H9 (cell line): ENCODE measurements around the gene ACVR2B. TPM values are rescaled to one million over a fixed set of nuclear protein-coding genes. Genes with fewer than 3 reads are reported as not detected.

Source experiments
- DNase-seq: peaks from one replicate; pipeline ENCODE4 v3.0.0-alpha.2; 2017
- H2AFZ ChIP-seq: one replicate; pipeline ENCODE4 v1.6.1; 2013; ENCODE audit warnings: mild to moderate bottlenecking, low read length, control low read depth, moderate library complexity
- H2AK5ac ChIP-seq: 2 replicates; pipeline ENCODE4 v1.6.1; 2013; ENCODE audit warnings: low read length, control low read depth, mixed read lengths; ENCODE audit not compliant: insufficient read length
- H2BK120ac ChIP-seq: one replicate; pipeline ENCODE4 v1.6.1; 2013; ENCODE audit warnings: low read depth, mild to moderate bottlenecking, low read length, control low read depth, inconsistent platforms; ENCODE audit not compliant: poor library complexity, severe bottlenecking
- H2BK12ac ChIP-seq: 2 replicates; pipeline ENCODE4 v1.6.1; 2013; ENCODE audit warnings: low read length, control low read depth, mixed read lengths, low read depth; ENCODE audit not compliant: insufficient read length
- H2BK15ac ChIP-seq: 2 replicates; pipeline ENCODE4 v1.6.1; 2013; ENCODE audit warnings: low read depth, low read length, control low read depth
- H2BK20ac ChIP-seq: one replicate; pipeline ENCODE4 v1.6.1; 2013; ENCODE audit warnings: low read depth, mild to moderate bottlenecking, low read length, control low read depth, inconsistent platforms; ENCODE audit not compliant: poor library complexity, severe bottlenecking
- H2BK5ac ChIP-seq: 2 replicates; pipeline ENCODE4 v1.6.1; 2013; ENCODE audit warnings: low read length, control low read depth, mixed read lengths; ENCODE audit not compliant: insufficient read length
- H3K14ac ChIP-seq: 2 replicates; pipeline ENCODE4 v1.6.1; 2013; ENCODE audit warnings: low read length, control low read depth; ENCODE audit not compliant: insufficient read depth
- H3K18ac ChIP-seq: 2 replicates; pipeline ENCODE4 v1.6.1; 2013; ENCODE audit warnings: low read depth, mild to moderate bottlenecking, mixed read lengths, low read length, control low read depth; ENCODE audit not compliant: insufficient read length
- H3K23ac ChIP-seq: 2 replicates; pipeline ENCODE4 v1.6.1; 2013; ENCODE audit warnings: low read length, control low read depth, mixed read lengths, low read depth; ENCODE audit not compliant: insufficient read length
- H3K23me2 ChIP-seq: 2 replicates; pipeline ENCODE4 v1.6.1; 2013; ENCODE audit warnings: low read depth, mild to moderate bottlenecking, mixed read lengths, low read length, control low read depth; ENCODE audit not compliant: insufficient read length, poor library complexity, severe bottlenecking
- H3K27ac ChIP-seq: 2 replicates; pipeline ENCODE4 v1.5.1; 2013; ENCODE audit warnings: low read length, control low read depth, mixed read lengths, low read depth; ENCODE audit not compliant: insufficient read length
- H3K27me3 ChIP-seq: 2 replicates; pipeline ENCODE4 v1.6.1; 2013; ENCODE audit warnings: low read length, control low read depth, inconsistent platforms; ENCODE audit not compliant: insufficient read depth
- H3K4ac ChIP-seq: 2 replicates; pipeline ENCODE4 v1.6.1; 2013; ENCODE audit warnings: low read depth, mild to moderate bottlenecking, control low read depth, inconsistent platforms, low read length, moderate library complexity
- H3K4me1 ChIP-seq: 2 replicates; pipeline ENCODE4 v1.6.1; 2013; ENCODE audit warnings: low read length, control low read depth, inconsistent platforms; ENCODE audit not compliant: insufficient read depth
- H3K4me2 ChIP-seq: 2 replicates; pipeline ENCODE4 v1.6.1; 2013; ENCODE audit warnings: low read length, control low read depth, mixed read lengths; ENCODE audit not compliant: insufficient read length, insufficient read depth
- H3K56ac ChIP-seq: 2 replicates; pipeline ENCODE4 v1.6.1; 2013; ENCODE audit warnings: low read depth, mild to moderate bottlenecking, mixed read lengths, low read length, control low read depth; ENCODE audit not compliant: insufficient read length
- H3K79me1 ChIP-seq: 2 replicates; pipeline ENCODE4 v1.6.1; 2013; ENCODE audit warnings: low read depth, mild to moderate bottlenecking, moderate library complexity, low read length, control low read depth, inconsistent platforms; ENCODE audit not compliant: insufficient read depth, poor library complexity, severe bottlenecking
- H3K79me2 ChIP-seq: 2 replicates; pipeline ENCODE4 v1.6.1; 2013; ENCODE audit warnings: low read length, control low read depth, inconsistent platforms; ENCODE audit not compliant: insufficient read depth
- H3K9ac ChIP-seq: 2 replicates; pipeline ENCODE4 v1.6.1; 2013; ENCODE audit warnings: low read length, control low read depth, mixed read lengths; ENCODE audit not compliant: insufficient read length; ENCODE audit errors: extremely low read depth
- H3K9me3 ChIP-seq: one replicate; pipeline ENCODE4 v1.6.1; 2013; ENCODE audit warnings: low read depth, low read length, inconsistent platforms; ENCODE audit not compliant: control insufficient read depth
- H3T11ph ChIP-seq: one replicate; pipeline ENCODE4 v1.6.1; 2013; ENCODE audit warnings: mild to moderate bottlenecking, low read length, control low read depth, inconsistent platforms
- H4K20me1 ChIP-seq: one replicate; pipeline ENCODE4 v1.6.1; 2013; ENCODE audit not compliant: control insufficient read depth, insufficient read length, insufficient read depth
- H4K5ac ChIP-seq: 2 replicates; pipeline ENCODE4 v1.6.1; 2013; ENCODE audit warnings: low read depth, mild to moderate bottlenecking, mixed read lengths, low read length, control low read depth; ENCODE audit not compliant: insufficient read length
- H4K8ac ChIP-seq: replicated peaks from 2 replicates; pipeline ENCODE4 v1.6.1; 2013; ENCODE audit warnings: low read length, control low read depth, mixed read lengths, low read depth; ENCODE audit not compliant: insufficient read length
- H4K91ac ChIP-seq: 2 replicates; pipeline ENCODE4 v1.6.1; 2013; ENCODE audit warnings: low read depth, mild to moderate bottlenecking, moderate library complexity, mixed read lengths, low read length, control low read depth; ENCODE audit not compliant: insufficient read length
- H3K27ac Mint-ChIP-seq, 3 experiments: 2 replicates in 2 of 3; 3 replicates in 1 of 3; pipeline ENCODE4 v1.8.0; 2020 to 2021; ENCODE audit warnings: mixed read lengths in 3 of 3, mild to moderate bottlenecking in 1 of 3, moderate library complexity in 1 of 3
- H3K27me3 Mint-ChIP-seq: 2 replicates; pipeline ENCODE4 v1.8.0; 2021; ENCODE audit warnings: low read depth, mild to moderate bottlenecking, moderate library complexity, mixed read lengths
- H3K36me3 Mint-ChIP-seq, 3 experiments: 2 replicates in 2 of 3; 3 replicates in 1 of 3; pipeline ENCODE4 v1.8.0; 2020 to 2021; ENCODE audit warnings: low read depth in 3 of 3, mixed read lengths in 3 of 3; ENCODE audit not compliant: insufficient read depth in 1 of 3
- H3K4me1 Mint-ChIP-seq, 2 experiments: 2 replicates each; pipeline ENCODE4 v1.8.0; 2020; ENCODE audit warnings: mixed read lengths in 2 of 2
- H3K4me3 Mint-ChIP-seq, 2 experiments: 2 replicates in 1 of 2; 3 replicates in 1 of 2; pipeline ENCODE4 v1.8.0; 2020 to 2021; ENCODE audit warnings: mild to moderate bottlenecking in 2 of 2, mixed read lengths in 2 of 2, moderate library complexity in 1 of 2
- H3K9me3 Mint-ChIP-seq, 2 experiments: 2 replicates in 1 of 2; 3 replicates in 1 of 2; pipeline ENCODE4 v1.8.0; 2020; ENCODE audit warnings: mild to moderate bottlenecking in 2 of 2, mixed read lengths in 2 of 2, moderate library complexity in 1 of 2
- CTCF ChIP-seq: fragments of 200-600 bp; sonication (generic); conservative IDR thresholded peaks from 3 replicates; pipeline ENCODE4 v1.8.0; 2021; ENCODE audit warnings: antibody characterized with exemption, mild to moderate bottlenecking
- WGBS: extraction: QIAGEN DNeasy Blood & Tissue Kit; methylation state at CpG from one replicate; pipeline ENCODE4 v1.1.7; 2013; ENCODE audit warnings: missing lambda C conversion rate, low lambda C conversion rate, mixed read lengths; ENCODE audit not compliant: insufficient read length; ENCODE audit errors: extremely low coverage; 5-methylcytosine and 5-hydroxymethylcytosine counted together
- total RNA-seq: library from RNA; stranded (reverse); gene quantifications from 2 replicates; pipeline ENCODE4 v1.2.1, GENCODE V29; 2021

Gene ACVR2B
- total RNA-seq, 1 experiment from 2014 or later = 105 TPM

DNA sequence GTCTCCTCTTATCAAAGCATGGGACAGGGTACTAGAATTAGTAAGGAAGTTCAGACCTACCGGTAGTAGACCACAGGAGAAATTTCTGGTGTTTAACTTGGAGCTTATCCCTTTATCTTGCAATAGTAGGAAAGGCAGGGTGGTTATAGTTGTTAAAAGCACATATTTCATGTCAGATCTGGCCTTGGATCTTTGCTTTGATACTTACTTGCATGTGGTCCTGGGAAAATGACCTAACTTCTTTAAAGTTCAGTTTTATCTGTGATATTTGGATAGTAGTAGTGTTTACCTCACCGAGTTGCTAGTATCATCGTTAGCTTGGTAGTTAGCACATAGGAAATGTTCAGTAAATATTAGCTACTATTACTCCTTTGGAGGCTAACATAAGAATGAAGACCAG is 57.9 kb downstream of the ACVR2B start:
- no peak overlapping the region for H2BK12ac ChIP-seq
- H2BK5ac ChIP-seq = no peak overlapping the region
- no peak overlapping the region for H3K18ac ChIP-seq
- no peaks in the 10 kb centered on the region for H3K79me2 ChIP-seq
- no peak overlapping the region for H4K5ac ChIP-seq
- WGBS = no CpG with 5 or more reads among the region's 3 CpGs
- H4K20me1 ChIP-seq = no peaks in the 10 kb centered on the region
- H2AK5ac ChIP-seq = no peak overlapping the region
- no peaks in the 10 kb centered on the region for H3K27me3 Mint-ChIP-seq
- no peaks in the 10 kb centered on the region for H3K9me3 Mint-ChIP-seq
- TF ChIP-seq CTCF = no peak
- no peaks in the 10 kb centered on the region for H3K79me1 ChIP-seq
- DNase-seq = no peak
- no peaks in the 10 kb centered on the region for H3K23me2 ChIP-seq
- H3K9ac ChIP-seq = no peak overlapping the region
- no peak overlapping the region for H3K14ac ChIP-seq
- H2BK20ac ChIP-seq = no peak overlapping the region
- no peak overlapping the region for H4K91ac ChIP-seq
- no peak overlapping the region for H3K56ac ChIP-seq
- H2AFZ ChIP-seq = no peak overlapping the region
- no peak overlapping the region for H2BK120ac ChIP-seq
- H4K8ac ChIP-seq = no peak overlapping the region
- peaks cover 14 to 41% (median 23%) of the 10 kb centered on the region in 3 experiments for H3K36me3 Mint-ChIP-seq
- H3K4me1 Mint-ChIP-seq = no peaks in the 10 kb centered on the region
- H2BK15ac ChIP-seq = no peak overlapping the region
- no peak overlapping the region for H3K4me3 Mint-ChIP-seq
- H3T11ph ChIP-seq = no peak overlapping the region
- H3K4me1 ChIP-seq = no peaks in the 10 kb centered on the region
- H3K9me3 ChIP-seq = no peaks in the 10 kb centered on the region
- no peak overlapping the region for H3K23ac ChIP-seq
- H3K27ac Mint-ChIP-seq = no peak overlapping the region
- no peak overlapping the region for H3K4ac ChIP-seq
- no peak overlapping the region for H3K4me2 ChIP-seq
- no peaks in the 10 kb centered on the region for H3K27me3 ChIP-seq
- H3K27ac ChIP-seq = no peak overlapping the region
